Endothelial cell (in vitro differentiated cells): ENCODE data around the gene RCBTB1. TPM values are rescaled to one million over a fixed set of nuclear protein-coding genes. Genes with fewer than 3 reads are reported as not detected.
A peak's percentile ranks its signal among the peaks of the same experiment; 100 is the strongest.

Experiments
- DNase-seq: peaks from one replicate; pipeline ENCODE4 v3.0.0; 2021; ENCODE audit warnings: low spot score
- H3K27ac Mint-ChIP-seq: one replicate; pipeline ENCODE4 v1.8.0; 2021; ENCODE audit warnings: mixed read lengths, inconsistent platforms; ENCODE audit not compliant: unreplicated experiment
- H3K27me3 Mint-ChIP-seq: one replicate; pipeline ENCODE4 v1.8.0; 2021; ENCODE audit warnings: mild to moderate bottlenecking, moderate library complexity, mixed read lengths, inconsistent platforms; ENCODE audit not compliant: unreplicated experiment
- H3K36me3 Mint-ChIP-seq: one replicate; pipeline ENCODE4 v1.8.0; 2021; ENCODE audit warnings: mild to moderate bottlenecking, low read depth, mixed read lengths, inconsistent platforms; ENCODE audit not compliant: unreplicated experiment
- H3K4me1 Mint-ChIP-seq: one replicate; pipeline ENCODE4 v1.8.0; 2021; ENCODE audit warnings: mild to moderate bottlenecking, mixed read lengths, inconsistent platforms; ENCODE audit not compliant: unreplicated experiment
- H3K4me3 Mint-ChIP-seq: one replicate; pipeline ENCODE4 v1.8.0; 2021; ENCODE audit warnings: mild to moderate bottlenecking, mixed read lengths, inconsistent platforms; ENCODE audit not compliant: unreplicated experiment
- H3K9me3 Mint-ChIP-seq: one replicate; pipeline ENCODE4 v1.8.0; 2021; ENCODE audit warnings: mixed read lengths, inconsistent platforms; ENCODE audit not compliant: unreplicated experiment
- CTCF ChIP-seq: fragments of 200-600 bp; sonication (generic); IDR thresholded peaks from one replicate; pipeline ENCODE4 v1.5.0; 2021; ENCODE audit warnings: antibody characterized with exemption; ENCODE audit not compliant: unreplicated experiment
- total RNA-seq: library from RNA; stranded (reverse); fragmentation: NEBNext Ultra II Directional; extraction: Animal tissue kit (Norgen Biotek cat#: 25700); gene quantifications from one replicate; pipeline ENCODE4 v1.2.1, GENCODE V29; 2021; ENCODE audit not compliant: unreplicated experiment

Gene RCBTB1
- total RNA-seq, 1 donor from 2014 or later: 41.2 TPM

GRCh38 chr13:49587311-49587847 lies 2.0 kb upstream of the RCBTB1 start:
- no peaks in the 10 kb centered on the region for H3K9me3 Mint-ChIP-seq
- peaks cover 15% of the 10 kb centered on the region for H3K4me1 Mint-ChIP-seq
- no peak overlapping the region for H3K4me3 Mint-ChIP-seq
- no peak for TF ChIP-seq CTCF
- DNase-seq: no peak
- peaks cover 11% of the 10 kb centered on the region for H3K36me3 Mint-ChIP-seq
- H3K27ac Mint-ChIP-seq: no peak overlapping the region
- peaks cover 8% of the 10 kb centered on the region for H3K27me3 Mint-ChIP-seq

- peaks cover 14% of the 10 kb centered on the region for H3K36me3 Mint-ChIP-seq
- peaks cover 8% of the 10 kb centered on the region for H3K27me3 Mint-ChIP-seq
- H3K27ac Mint-ChIP-seq: no peak overlapping the region
Observed at GRCh38 chr13:49586717-49587116, 1.4 kb upstream of the RCBTB1 start.

DNA sequence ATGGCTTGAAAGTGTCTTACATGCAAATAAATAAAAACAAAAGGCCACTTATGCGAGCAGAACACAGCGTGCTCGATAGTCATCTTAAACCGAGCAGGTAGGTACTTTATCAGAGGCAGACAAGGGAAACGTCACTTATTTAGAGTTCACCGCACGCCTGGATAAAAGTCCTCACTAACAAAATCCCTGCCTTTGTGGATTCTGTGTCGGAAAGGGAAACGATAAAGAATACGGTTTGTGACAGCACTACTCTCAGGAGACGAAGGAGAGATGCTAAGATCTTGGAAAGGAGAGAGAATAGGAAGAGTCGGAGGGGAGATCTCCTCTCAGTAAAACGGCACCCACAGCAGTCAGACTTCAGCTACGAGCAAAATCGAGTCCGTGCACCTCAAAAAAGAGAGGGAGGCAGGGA lies 581 bp downstream of the RCBTB1 start:
- H3K36me3 Mint-ChIP-seq: peaks cover 25% of the 10 kb centered on the region
- no peak for TF ChIP-seq CTCF

More at GRCh38 chr13:49586717-49587116, 1.4 kb upstream of the RCBTB1 start:
- peaks cover 15% of the 10 kb centered on the region for H3K4me1 Mint-ChIP-seq
- no peak for DNase-seq
- TF ChIP-seq CTCF: no peak
- no peaks in the 10 kb centered on the region for H3K9me3 Mint-ChIP-seq
- peak overlapping the region; percentile 87 for H3K4me3 Mint-ChIP-seq

DNA sequence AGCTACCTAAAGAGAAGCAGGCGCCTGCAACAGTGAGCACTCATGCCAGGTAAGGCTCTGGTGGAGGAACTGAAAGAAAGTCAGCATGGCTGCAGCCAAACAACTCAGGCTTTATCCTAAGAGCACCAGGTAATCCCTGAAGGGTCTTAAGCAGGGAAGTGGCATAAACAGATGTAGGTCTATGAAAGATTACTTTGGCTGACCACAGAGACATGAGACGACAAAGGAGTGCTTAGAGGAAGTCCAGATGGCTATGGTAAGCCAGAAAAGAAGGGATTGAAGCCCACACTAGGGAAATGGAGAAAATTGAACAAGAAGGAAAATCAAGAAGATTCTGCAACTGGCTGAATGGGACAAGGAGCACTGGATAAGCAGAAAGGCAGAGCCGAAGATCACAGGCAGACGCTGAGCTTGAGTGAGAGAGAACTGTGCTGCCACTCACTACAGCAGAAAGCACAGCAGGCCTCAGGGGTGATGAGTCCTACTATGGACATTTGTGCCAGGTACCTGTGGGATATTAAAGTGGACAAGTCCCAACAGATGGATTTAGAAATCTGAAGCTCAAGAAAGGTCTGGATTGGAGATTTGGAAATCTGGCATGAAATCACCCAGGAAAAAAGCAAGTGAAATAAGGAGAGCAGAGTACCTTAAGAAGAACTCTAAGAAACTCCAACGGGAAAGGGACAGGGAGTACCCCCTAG lies 4.2 kb downstream of the RCBTB1 start:
- no peak overlapping the region for H3K27ac Mint-ChIP-seq
- H3K4me1 Mint-ChIP-seq: peaks cover 11% of the 10 kb centered on the region
- DNase-seq: no peak
- H3K36me3 Mint-ChIP-seq: peaks cover 25% of the 10 kb centered on the region
- H3K27me3 Mint-ChIP-seq: peaks cover 5% of the 10 kb centered on the region
- no peaks in the 10 kb centered on the region for H3K9me3 Mint-ChIP-seq
- peak overlapping the region; percentile 43 for H3K4me3 Mint-ChIP-seq
- no peak for TF ChIP-seq CTCF

More for the DNA sequence above, 581 bp downstream of the RCBTB1 start:
- peaks cover 15% of the 10 kb centered on the region for H3K4me1 Mint-ChIP-seq
- no peaks in the 10 kb centered on the region for H3K9me3 Mint-ChIP-seq
- H3K4me3 Mint-ChIP-seq: peak overlapping the region; percentile 97
- peak overlapping the region; percentile 87 for H3K27ac Mint-ChIP-seq
- no peak for DNase-seq
- peaks cover 8% of the 10 kb centered on the region for H3K27me3 Mint-ChIP-seq

DNA sequence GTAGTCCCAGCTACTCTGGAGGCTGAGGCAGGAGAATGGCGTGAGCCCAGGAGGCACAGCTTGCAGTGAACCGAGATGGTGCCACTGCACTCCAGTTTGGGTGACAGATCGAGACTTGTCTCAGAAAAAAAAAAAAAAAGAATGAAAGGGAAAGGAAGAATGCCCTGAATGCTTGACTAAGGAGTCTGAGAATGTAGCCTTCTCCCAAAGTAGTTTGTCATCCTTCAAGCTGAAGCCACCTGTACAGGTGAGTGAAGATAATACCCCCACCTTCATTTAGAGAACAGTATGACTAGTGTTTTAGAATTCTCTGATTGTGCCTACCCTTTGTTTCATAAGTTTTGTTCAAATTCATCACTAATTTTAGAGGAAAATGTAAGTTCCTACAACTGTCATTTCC lies 5.9 kb downstream of the RCBTB1 start:
- Mint-ChIP-seq H3K27me3 (no peaks in the 10 kb centered on the region), H3K9me3 (no peaks in the 10 kb centered on the region), H3K27ac (no peak overlapping the region), H3K36me3 (peaks cover 25% of the 10 kb centered on the region), H3K4me3 (no peak overlapping the region), H3K4me1 (peaks cover 6% of the 10 kb centered on the region)
- DNase-seq: no peak
- no peak for TF ChIP-seq CTCF
